ENCODE measurements around the gene ZFYVE16. TPM values are rescaled to one million over a fixed set of nuclear protein-coding genes. Genes with fewer than 3 reads are reported as not detected.

ZFYVE16 gene
- total and polyA plus RNA-seq, 4 donors = 6.0 to 26.3 (median 11.6) TPM

GRCh38 chr5:80435476-80435875, 27.6 kb downstream of the ZFYVE16 start:
- TF ChIP-seq FOXA2 (IDR thresholded peaks at IDR 0.05) (no peak), RXRA (IDR thresholded peaks at IDR 0.05) (no peak), HNF4G (IDR thresholded peaks at IDR 0.05) (no peak), GABPA (IDR thresholded peaks at IDR 0.05 in 1 of 2, conservative IDR thresholded peaks at IDR 0.05 in 1 of 2) (no peak), YY1 (IDR thresholded peaks at IDR 0.05) (no peak), NR2F2 (IDR thresholded peaks at IDR 0.05) (no peak), MAX (IDR thresholded peaks at IDR 0.05) (no peak), HNF4A (conservative IDR thresholded peaks at IDR 0.05) (no peak), RAD21 (IDR thresholded peaks at IDR 0.05) (no peak), JUND (IDR thresholded peaks at IDR 0.05) (no peak), FOXA1 (IDR thresholded peaks at IDR 0.05) (no peak)
- H3K9me3 ChIP-seq (ENCODE audit: control insufficient read depth in 4 of 4, low read length in 3 of 4) = no peaks in the 10 kb centered on the region
- no peak for DNase-seq (ENCODE audit: low spot score)
- 96% methylated on average over 8 of the region's 8 CpGs for WGBS
- H3K27me3 ChIP-seq (ENCODE audit: control insufficient read depth in 4 of 4, insufficient read depth in 4 of 4, low read length in 3 of 4) = no peaks in the 10 kb centered on the region
- H3K9ac ChIP-seq (ENCODE audit: low read depth in 1 of 2, low read length in 2 of 2) = no peak overlapping the region
- peaks cover 0 to 6% (median under 1%) of the 10 kb centered on the region in 4 donors for H3K4me1 ChIP-seq (ENCODE audit: control insufficient read depth in 4 of 4, insufficient read depth in 4 of 4, low read length in 3 of 4)
- H3K4me3 ChIP-seq (ENCODE audit: low read depth in 1 of 3, low read length in 3 of 3) = no peak overlapping the region
- H3K27ac ChIP-seq (ENCODE audit: low read depth in 1 of 2, low read length in 2 of 2) = no peak overlapping the region
- peaks cover 0 to 20% (median 15%) of the 10 kb centered on the region in 4 donors for H3K36me3 ChIP-seq (ENCODE audit: control insufficient read depth in 4 of 4, insufficient read depth in 3 of 4, low read depth in 1 of 4, low read length in 3 of 4)

GRCh38 chr5:80437326-80437725, 29.5 kb downstream of the ZFYVE16 start:
- 89% methylated on average over 3 of the region's 3 CpGs for WGBS
- H3K36me3 ChIP-seq (ENCODE audit: control insufficient read depth in 4 of 4, insufficient read depth in 3 of 4, low read depth in 1 of 4, low read length in 3 of 4) = peaks cover 0 to 20% (median 15%) of the 10 kb centered on the region in 4 donors
- no peak overlapping the region for H3K4me3 ChIP-seq (ENCODE audit: low read depth in 1 of 3, low read length in 3 of 3)
- TF ChIP-seq RAD21 (IDR thresholded peaks at IDR 0.05) (no peak), JUND (IDR thresholded peaks at IDR 0.05) (no peak)
- H3K9ac ChIP-seq (ENCODE audit: low read depth in 1 of 2, low read length in 2 of 2) = no peak overlapping the region
- no peak overlapping the region for H3K27ac ChIP-seq (ENCODE audit: low read depth in 1 of 2, low read length in 2 of 2)
- H3K27me3 ChIP-seq (ENCODE audit: control insufficient read depth in 4 of 4, insufficient read depth in 4 of 4, low read length in 3 of 4) = no peaks in the 10 kb centered on the region
- no peaks in the 10 kb centered on the region for H3K9me3 ChIP-seq (ENCODE audit: control insufficient read depth in 4 of 4, low read length in 3 of 4)
- peaks cover 0 to 6% (median under 1%) of the 10 kb centered on the region in 4 donors for H3K4me1 ChIP-seq (ENCODE audit: control insufficient read depth in 4 of 4, insufficient read depth in 4 of 4, low read length in 3 of 4)
- no peak for DNase-seq (ENCODE audit: low spot score)

GRCh38 chr5:80438739-80439138, 30.9 kb downstream of the ZFYVE16 start:
- no peaks in the 10 kb centered on the region for H3K9me3 ChIP-seq (ENCODE audit: control insufficient read depth in 4 of 4, low read length in 3 of 4)
- no peaks in the 10 kb centered on the region for H3K27me3 ChIP-seq (ENCODE audit: control insufficient read depth in 4 of 4, insufficient read depth in 4 of 4, low read length in 3 of 4)
- TF ChIP-seq GABPA (IDR thresholded peaks at IDR 0.05 in 1 of 2, conservative IDR thresholded peaks at IDR 0.05 in 1 of 2) (no peak), ATF3 (IDR thresholded peaks at IDR 0.05) (no peak), NR2F2 (IDR thresholded peaks at IDR 0.05) (no peak), REST (IDR thresholded peaks at IDR 0.05) (no peak), FOXA2 (IDR thresholded peaks at IDR 0.05) (no peak), FOXA1 (IDR thresholded peaks at IDR 0.05) (no peak), RXRA (IDR thresholded peaks at IDR 0.05) (no peak), ZBTB33 (IDR thresholded peaks at IDR 0.05) (no peak), RAD21 (IDR thresholded peaks at IDR 0.05) (no peak), HNF4G (IDR thresholded peaks at IDR 0.05) (no peak), YY1 (IDR thresholded peaks at IDR 0.05) (no peak), TAF1 (conservative IDR thresholded peaks at IDR 0.05) (no peak), CTCF (IDR thresholded peaks at IDR 0.05; ENCODE audit: low read depth, low read length, missing input control) (no peak)
- 59% methylated on average over 4 of the region's 4 CpGs for WGBS
- peaks cover 0 to 6% (median under 1%) of the 10 kb centered on the region in 4 donors for H3K4me1 ChIP-seq (ENCODE audit: control insufficient read depth in 4 of 4, insufficient read depth in 4 of 4, low read length in 3 of 4)
- H3K36me3 ChIP-seq (ENCODE audit: control insufficient read depth in 4 of 4, insufficient read depth in 3 of 4, low read depth in 1 of 4, low read length in 3 of 4) = peaks cover 0 to 27% (median 17%) of the 10 kb centered on the region in 4 donors
- H3K4me3 ChIP-seq (ENCODE audit: low read depth in 1 of 3, low read length in 3 of 3) = no peak overlapping the region
- DNase-seq (ENCODE audit: low spot score) = no peak
- H3K9ac ChIP-seq (ENCODE audit: low read depth in 1 of 2, low read length in 2 of 2) = no peak overlapping the region
- no peak overlapping the region for H3K27ac ChIP-seq (ENCODE audit: low read depth in 1 of 2, low read length in 2 of 2)

All from liver (tissue), 9 donors.